ENCODE data around the gene HABP4. TPM values are rescaled to one million over a fixed set of nuclear protein-coding genes. Genes with fewer than 3 reads are reported as not detected.

The HABP4 gene
- total RNA-seq, 3 donors from 2014 or later: 2.5 to 14.1 (median 3.8) TPM

DNA sequence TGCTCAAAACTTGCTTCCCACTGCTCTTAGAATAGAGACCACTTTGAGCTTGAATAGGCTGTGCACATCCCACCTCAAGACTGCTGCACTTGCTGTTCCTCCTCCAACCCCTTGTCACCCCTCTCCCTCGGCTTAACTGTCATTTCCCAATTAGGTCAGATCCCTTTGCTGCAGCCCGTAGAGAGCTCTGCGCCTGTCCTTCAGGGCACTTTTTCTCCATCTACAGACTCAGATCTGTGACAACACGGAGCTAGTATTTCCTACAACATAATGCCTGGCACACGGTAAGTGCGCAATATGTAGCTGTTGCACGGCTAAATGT is 485 bp upstream of the HABP4 start:
- peak overlapping the region; percentile 12 for H3K4me3 ChIP-seq
- ATAC-seq (peak; percentile 29), DNase-seq (no peak)
- H3K9me3 ChIP-seq: no peaks in the 10 kb centered on the region
- intact Hi-C loops (cut with DNase I, micrococcal nuclease): no loop called here
- no peaks in the 10 kb centered on the region for H3K36me3 ChIP-seq (ENCODE audit: low read depth)
- peaks cover 7% of the 10 kb centered on the region for H3K4me1 ChIP-seq (ENCODE audit: low read depth)
- TF ChIP-seq, protein P1, sequence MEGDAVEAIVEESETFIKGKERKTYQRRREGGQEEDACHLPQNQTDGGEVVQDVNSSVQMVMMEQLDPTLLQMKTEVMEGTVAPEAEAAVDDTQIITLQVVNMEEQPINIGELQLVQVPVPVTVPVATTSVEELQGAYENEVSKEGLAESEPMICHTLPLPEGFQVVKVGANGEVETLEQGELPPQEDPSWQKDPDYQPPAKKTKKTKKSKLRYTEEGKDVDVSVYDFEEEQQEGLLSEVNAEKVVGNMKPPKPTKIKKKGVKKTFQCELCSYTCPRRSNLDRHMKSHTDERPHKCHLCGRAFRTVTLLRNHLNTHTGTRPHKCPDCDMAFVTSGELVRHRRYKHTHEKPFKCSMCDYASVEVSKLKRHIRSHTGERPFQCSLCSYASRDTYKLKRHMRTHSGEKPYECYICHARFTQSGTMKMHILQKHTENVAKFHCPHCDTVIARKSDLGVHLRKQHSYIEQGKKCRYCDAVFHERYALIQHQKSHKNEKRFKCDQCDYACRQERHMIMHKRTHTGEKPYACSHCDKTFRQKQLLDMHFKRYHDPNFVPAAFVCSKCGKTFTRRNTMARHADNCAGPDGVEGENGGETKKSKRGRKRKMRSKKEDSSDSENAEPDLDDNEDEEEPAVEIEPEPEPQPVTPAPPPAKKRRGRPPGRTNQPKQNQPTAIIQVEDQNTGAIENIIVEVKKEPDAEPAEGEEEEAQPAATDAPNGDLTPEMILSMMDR (IDR thresholded peaks at IDR 0.05): no peak

DNA sequence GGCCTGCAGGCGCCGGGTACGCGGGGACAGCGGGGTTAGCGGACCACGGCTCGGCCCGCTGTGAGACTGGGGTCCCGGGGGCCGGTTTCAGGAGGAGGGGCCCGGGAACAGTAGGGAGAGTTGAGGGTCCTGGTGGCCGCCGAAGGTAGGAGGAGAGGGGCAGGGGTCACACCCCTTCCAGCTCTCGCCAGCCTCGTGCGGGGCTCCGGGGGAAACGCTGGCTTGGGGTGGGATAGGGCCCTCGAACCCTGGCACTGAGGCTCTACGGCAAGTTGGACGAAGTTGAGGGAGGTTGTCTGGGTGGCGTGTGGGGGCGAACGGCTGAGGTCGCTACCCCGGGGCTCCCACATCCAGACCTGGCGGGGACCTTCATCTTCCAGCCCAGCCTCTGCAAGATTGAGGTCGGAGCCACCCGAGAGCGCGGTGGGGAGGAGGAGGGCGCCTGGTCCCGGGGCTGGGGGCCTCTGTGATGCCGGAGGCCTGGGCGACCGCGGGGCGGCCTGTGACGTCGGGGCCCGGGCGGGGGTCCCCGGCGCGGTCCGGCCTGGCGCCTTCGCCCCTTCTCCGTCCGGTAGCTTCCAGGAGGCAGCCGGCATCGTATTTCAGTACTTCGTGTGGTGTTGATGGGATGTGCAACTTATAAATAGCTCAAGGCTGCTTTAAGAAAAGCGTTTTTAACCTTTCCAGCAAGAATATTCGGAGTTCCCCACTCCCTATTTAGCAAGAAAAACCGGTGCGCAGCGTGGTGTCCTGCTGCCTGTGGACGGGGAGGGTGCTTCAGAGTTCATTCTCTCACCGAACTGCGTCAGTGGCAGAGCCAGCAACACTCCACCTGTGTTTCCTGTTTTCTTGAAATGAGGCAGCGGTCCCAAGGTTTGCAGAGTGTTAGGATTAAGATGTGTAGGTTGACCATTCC is 902 bp downstream of the HABP4 start:
- Histone ChIP-seq H3K4me1 (ENCODE audit: low read depth) (peaks cover 7% of the 10 kb centered on the region), H3K9me3 (no peaks in the 10 kb centered on the region), H3K4me3 (peak overlapping the region; percentile 12), H3K36me3 (ENCODE audit: low read depth) (no peaks in the 10 kb centered on the region)
- ATAC-seq (peak; percentile 15), DNase-seq (peak; percentile 40 to 57 (median 49))
- intact Hi-C loops (cut with DNase I, micrococcal nuclease): no loop called here
- TF ChIP-seq, protein P1 (IDR thresholded peaks at IDR 0.05): no peak

DNA sequence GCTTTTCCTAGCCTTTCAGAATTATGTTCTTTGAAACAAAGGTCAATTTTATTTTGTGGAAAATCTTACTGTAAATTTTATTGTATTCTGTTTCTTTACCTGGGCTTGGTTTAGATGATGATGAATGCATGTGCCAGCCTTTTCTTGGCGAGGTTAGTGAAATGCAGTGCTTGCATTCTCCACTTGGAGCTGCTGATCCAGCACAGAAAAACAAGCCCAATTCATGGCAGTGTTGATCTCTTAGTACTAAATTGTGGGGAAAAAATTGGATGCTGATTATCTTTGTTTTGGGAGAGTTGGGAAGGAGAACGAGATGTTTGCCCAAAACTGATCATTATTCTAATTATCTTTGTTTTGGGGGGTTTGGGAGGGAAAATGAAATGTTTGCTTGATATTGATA is 3.7 kb downstream of the HABP4 start:
- DNase-seq: peak in 1 of 3 donors; percentile 22
- H3K4me3 ChIP-seq: no peak overlapping the region
- no peak for ATAC-seq
- no peaks in the 10 kb centered on the region for H3K36me3 ChIP-seq (ENCODE audit: low read depth)
- H3K9me3 ChIP-seq: no peaks in the 10 kb centered on the region
- peaks cover 7% of the 10 kb centered on the region for H3K4me1 ChIP-seq (ENCODE audit: low read depth)
- intact Hi-C loops (cut with DNase I, micrococcal nuclease): no loop called here
- TF ChIP-seq, protein P1 (IDR thresholded peaks at IDR 0.05): no peak

DNA sequence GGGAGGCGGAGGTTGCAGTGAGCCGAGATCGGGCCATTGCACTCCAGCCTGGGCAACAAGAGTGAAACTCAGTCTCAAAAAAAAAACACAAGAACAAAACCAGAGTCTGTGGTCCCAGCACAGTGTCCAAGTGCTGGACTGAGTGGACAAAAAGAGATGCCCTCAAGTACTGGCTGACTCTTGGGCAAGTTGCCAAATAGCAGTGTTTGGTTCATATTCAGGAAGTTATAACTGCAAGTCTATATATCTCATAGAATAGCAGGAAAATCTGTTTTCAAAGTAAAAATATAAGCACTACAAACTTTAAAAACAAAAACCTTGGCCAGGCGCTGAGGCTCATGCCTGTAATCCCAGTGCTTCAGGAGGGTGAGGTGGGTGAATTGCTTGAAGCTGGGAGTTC is 7.3 kb downstream of the HABP4 start:
- no peaks in the 10 kb centered on the region for H3K36me3 ChIP-seq (ENCODE audit: low read depth)
- DNase-seq (no peak), ATAC-seq (no peak)
- H3K4me3 ChIP-seq: no peak overlapping the region
- intact Hi-C loops (cut with DNase I, micrococcal nuclease): no loop called here
- no peaks in the 10 kb centered on the region for H3K9me3 ChIP-seq
- H3K4me1 ChIP-seq (ENCODE audit: low read depth): no peaks in the 10 kb centered on the region
- TF ChIP-seq, protein P1 (IDR thresholded peaks at IDR 0.05): no peak

DNA sequence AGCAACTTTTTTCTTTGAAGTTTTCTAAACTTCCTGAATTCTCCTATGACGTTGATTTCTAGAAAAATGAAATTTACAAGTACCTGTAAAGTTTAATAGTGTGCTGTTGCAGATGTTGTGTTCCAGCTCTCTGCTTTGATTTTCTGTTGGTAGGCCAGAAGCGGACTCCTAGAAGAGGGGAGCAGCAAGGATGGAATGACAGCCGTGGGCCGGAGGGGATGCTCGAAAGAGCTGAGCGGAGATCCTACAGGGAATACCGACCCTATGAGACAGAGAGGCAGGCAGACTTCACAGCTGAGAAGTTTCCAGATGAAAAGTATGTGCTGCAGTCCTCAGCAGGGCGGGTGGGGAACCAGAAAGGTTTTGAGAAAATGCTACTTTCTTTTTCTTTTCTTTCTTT is 8.3 kb downstream of the HABP4 start:
- ATAC-seq: no peak
- intact Hi-C loops (cut with DNase I, micrococcal nuclease): no loop called here

More for the DNA sequence above, 8.3 kb downstream of the HABP4 start:
- no peaks in the 10 kb centered on the region for H3K36me3 ChIP-seq (ENCODE audit: low read depth)
- no peak for DNase-seq
- no peaks in the 10 kb centered on the region for H3K4me1 ChIP-seq (ENCODE audit: low read depth)
- H3K4me3 ChIP-seq: no peak overlapping the region
- TF ChIP-seq, protein P1 (IDR thresholded peaks at IDR 0.05): no peak
- H3K9me3 ChIP-seq: no peaks in the 10 kb centered on the region

All from mucosa of descending colon (tissue), 3 donors.